Testis (tissue), 3 donors: Measurements from ENCODE around the gene FANCD2. TPM values are rescaled to one million over a fixed set of nuclear protein-coding genes. Genes with fewer than 3 reads are reported as not detected.

Source experiments
- DNase-seq: peaks from one replicate; pipeline ENCODE4 v3.0.0-alpha.2; 2019
- H3K27ac ChIP-seq, 2 donors: fragments of 200-600 bp; sonication (generic); one replicate each; pipeline ENCODE4 v1.5.1; 2019
- H3K27me3 ChIP-seq: fragments of 200-600 bp; sonication (generic); one replicate; pipeline ENCODE4 v1.5.1; 2019
- H3K36me3 ChIP-seq: fragments of 200-600 bp; sonication (generic); one replicate; pipeline ENCODE4 v1.5.1; 2017; ENCODE audit warnings: low read depth; ENCODE audit errors: missing control alignments
- H3K4me1 ChIP-seq: fragments of 200-600 bp; sonication (generic); one replicate; pipeline ENCODE4 v1.5.1; 2019
- H3K4me3 ChIP-seq, 2 donors: fragments of 200-600 bp; sonication (generic); one replicate each; pipeline ENCODE4 v1.5.1; 2017 to 2019
- H3K9me3 ChIP-seq: fragments of 200-600 bp; sonication (generic); one replicate; pipeline ENCODE4 v1.5.1; 2017
- POLR2A ChIP-seq: fragments of 450-650 bp; IDR thresholded peaks from one replicate; pipeline ENCODE4 v1.6.1; 2017; ENCODE audit warnings: antibody characterized with exemption, mild to moderate bottlenecking, moderate library complexity
- WGBS, 2 donors: methylation state at CpG; one replicate each; pipeline ENCODE4 v1.1.5; 2018; 5-methylcytosine and 5-hydroxymethylcytosine counted together
- intact Hi-C: fragments of 100-400 bp; cut with DNase I; formaldehyde crosslinking; loops from one replicate; pipeline ENCODE4 v1.15.1; 2023; ENCODE audit warnings: low total_unique reads
- polyA plus RNA-seq: library from polyadenylated mRNA; stranded (reverse); fragments of 350-450 nt; fragmentation: Illumina TruSeq; extraction: RNeasy Lipid Tissue Mini Kit (QIAGEN cat#74804); gene quantifications from one replicate; pipeline ENCODE4 v1.2.3, GENCODE V29; 2014; ENCODE audit warnings: low read depth, low replicate concordance; ENCODE audit not compliant: insufficient read depth
- small RNA-seq, 2 donors: library from RNA; depleted of rRNA; stranded (forward); fragments of <200 nt; gene quantifications; one replicate each; pipeline ENCODE3, GENCODE V24; 2016
- total RNA-seq, 2 donors: library from RNA; depleted of rRNA; stranded (reverse); fragments of >200 nt; gene quantifications; one replicate each; pipeline ENCODE4 v1.2.3, GENCODE V29; 2016
- TF ChIP-seq, protein P1 (sequence below), 3 experiments: fragments of 450-650 bp in 2 of 3; fragments of 200-600 bp in 1 of 3; sonication (generic) in 1 of 3; IDR thresholded peaks; one replicate each; pipeline ENCODE4 v1.5.1; 2016 to 2019; ENCODE audit warnings: antibody characterized with exemption in 3 of 3, mild to moderate bottlenecking in 2 of 3, moderate library complexity in 1 of 3

Gene FANCD2
- total and polyA plus RNA-seq, 3 donors from 2014 or later: 23.7 to 41.6 (median 38.5) TPM

DNA sequence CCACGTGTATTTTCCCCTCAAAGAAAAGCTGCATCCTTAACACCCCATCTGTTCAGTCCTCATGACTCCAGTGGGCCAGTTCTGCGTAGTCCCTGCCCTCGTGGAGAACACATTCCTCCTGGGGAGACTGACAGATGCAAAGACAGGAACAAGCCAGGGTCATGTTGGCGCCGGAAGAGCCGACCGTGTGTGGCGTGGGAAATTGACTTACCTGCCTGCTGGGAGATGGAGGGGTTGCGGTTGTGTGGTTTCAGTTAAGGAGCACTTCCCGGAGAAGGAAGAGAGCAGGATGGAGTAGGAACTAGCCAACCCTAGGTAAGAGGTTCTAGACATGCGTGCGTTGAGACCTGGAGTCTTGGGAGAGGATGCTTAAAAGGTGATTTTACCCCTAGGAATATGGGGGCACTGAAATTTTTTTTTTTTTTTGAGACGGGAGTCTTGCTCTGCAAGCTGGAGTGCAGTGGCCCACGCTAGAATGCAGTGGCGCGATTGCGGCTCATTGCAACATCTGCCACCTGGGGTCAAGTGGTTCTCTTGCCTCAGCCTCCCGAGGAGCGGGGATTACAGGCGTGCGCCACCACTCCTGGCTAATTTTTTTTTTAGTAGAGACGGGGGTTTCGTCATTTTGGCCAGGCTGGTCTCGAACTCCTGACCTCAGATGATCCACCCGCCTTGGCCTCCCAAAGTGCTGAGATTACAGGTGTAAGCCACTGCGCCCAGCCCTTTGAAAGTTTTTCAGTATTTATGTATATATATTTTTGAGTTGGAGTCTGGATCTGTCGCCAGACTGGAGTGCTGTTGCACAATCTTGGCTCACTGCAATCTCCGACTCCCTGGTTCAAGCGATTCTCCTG lies 116.7 kb downstream of the FANCD2 start:
- Histone ChIP-seq H3K27me3 (no peaks in the 10 kb centered on the region), H3K4me3 (peak overlapping the region; percentile 73 to 85), H3K36me3 (no peaks in the 10 kb centered on the region), H3K4me1 (peaks cover 13% of the 10 kb centered on the region), H3K9me3 (no peaks in the 10 kb centered on the region), H3K27ac (no peak overlapping the region)
- WGBS, 2 donors: 42 to 71% methylated on average over 29 of the region's 29 CpGs
- DNase-seq: no peak
- intact Hi-C loops: no loop called here
- TF ChIP-seq, protein P1, sequence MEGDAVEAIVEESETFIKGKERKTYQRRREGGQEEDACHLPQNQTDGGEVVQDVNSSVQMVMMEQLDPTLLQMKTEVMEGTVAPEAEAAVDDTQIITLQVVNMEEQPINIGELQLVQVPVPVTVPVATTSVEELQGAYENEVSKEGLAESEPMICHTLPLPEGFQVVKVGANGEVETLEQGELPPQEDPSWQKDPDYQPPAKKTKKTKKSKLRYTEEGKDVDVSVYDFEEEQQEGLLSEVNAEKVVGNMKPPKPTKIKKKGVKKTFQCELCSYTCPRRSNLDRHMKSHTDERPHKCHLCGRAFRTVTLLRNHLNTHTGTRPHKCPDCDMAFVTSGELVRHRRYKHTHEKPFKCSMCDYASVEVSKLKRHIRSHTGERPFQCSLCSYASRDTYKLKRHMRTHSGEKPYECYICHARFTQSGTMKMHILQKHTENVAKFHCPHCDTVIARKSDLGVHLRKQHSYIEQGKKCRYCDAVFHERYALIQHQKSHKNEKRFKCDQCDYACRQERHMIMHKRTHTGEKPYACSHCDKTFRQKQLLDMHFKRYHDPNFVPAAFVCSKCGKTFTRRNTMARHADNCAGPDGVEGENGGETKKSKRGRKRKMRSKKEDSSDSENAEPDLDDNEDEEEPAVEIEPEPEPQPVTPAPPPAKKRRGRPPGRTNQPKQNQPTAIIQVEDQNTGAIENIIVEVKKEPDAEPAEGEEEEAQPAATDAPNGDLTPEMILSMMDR (IDR thresholded peaks at IDR 0.05): no peak
- TF ChIP-seq POLR2A: no peak

- DNase-seq: no peak
- H3K4me3 ChIP-seq: no peak overlapping the region
- no peaks in the 10 kb centered on the region for H3K9me3 ChIP-seq
- H3K4me1 ChIP-seq: peaks cover 13% of the 10 kb centered on the region
- H3K27me3 ChIP-seq: no peaks in the 10 kb centered on the region
- H3K27ac ChIP-seq: no peak overlapping the region
- 87 to 90% methylated on average over 4 of the region's 4 CpGs for WGBS, 2 donors
- intact Hi-C loops: no loop called here
- TF ChIP-seq POLR2A: no peak
- TF ChIP-seq, protein P1 (IDR thresholded peaks at IDR 0.05): no peak
- no peaks in the 10 kb centered on the region for H3K36me3 ChIP-seq
Observed at GRCh38 chr3:10145685-10146084, 119.4 kb downstream of the FANCD2 start.

- Histone ChIP-seq H3K9me3 (no peaks in the 10 kb centered on the region), H3K36me3 (no peaks in the 10 kb centered on the region), H3K4me1 (no peaks in the 10 kb centered on the region), H3K27ac (no peak overlapping the region), H3K4me3 (no peak overlapping the region), H3K27me3 (no peaks in the 10 kb centered on the region)
- no peak for DNase-seq
- WGBS, 2 donors: 92 to 96% methylated on average over 6 to 8 of the region's 8 CpGs
- TF ChIP-seq, protein P1 (IDR thresholded peaks at IDR 0.05): no peak
- no peak for TF ChIP-seq POLR2A
- intact Hi-C loops: no loop called here
Observed at GRCh38 chr3:10149226-10149625, 123.0 kb downstream of the FANCD2 start.

- no peaks in the 10 kb centered on the region for H3K4me1 ChIP-seq
- no peak overlapping the region for H3K4me3 ChIP-seq
- 73 to 84% methylated on average over 6 of the region's 6 CpGs for WGBS, 2 donors
- TF ChIP-seq, protein P1 (IDR thresholded peaks at IDR 0.05): no peak
- TF ChIP-seq POLR2A: no peak
- H3K27me3 ChIP-seq: no peaks in the 10 kb centered on the region
- H3K36me3 ChIP-seq: no peaks in the 10 kb centered on the region
- intact Hi-C loops: no loop called here
- no peaks in the 10 kb centered on the region for H3K9me3 ChIP-seq
- no peak overlapping the region for H3K27ac ChIP-seq
- no peak for DNase-seq
Observed at GRCh38 chr3:10150987-10151386, 124.8 kb downstream of the FANCD2 start.

Small RNAs within 50 kb of the gene (small RNA-seq; reads per million reads assigned to genes)
- gene CYCSP10 (0 reads per million in 2 donors), gene RNU6-670P (0 reads per million in 2 donors)

Other genes with a start within 250 kb of the FANCD2 start
- gene TADA3, start 234.0 kb upstream of the FANCD2 start, total RNA-seq: 100 to 1,000 TPM in 1 of 2 donors, 10 to 100 TPM in 1; 94.6 to 123 TPM
- gene TADA3, start 234.0 kb upstream of the FANCD2 start, polyA plus RNA-seq: 123 TPM
- gene ARPC4, start 233.4 kb upstream of the FANCD2 start, total RNA-seq: 100 to 1,000 TPM; 108 to 124 TPM
- gene ARPC4, start 233.4 kb upstream of the FANCD2 start, polyA plus RNA-seq: 99.6 TPM
- 100 to 1,000 TPM; 142 to 163 TPM for gene TTLL3, start 216.2 kb upstream of the FANCD2 start, total RNA-seq
- gene TTLL3, start 216.2 kb upstream of the FANCD2 start, polyA plus RNA-seq: 104 TPM
- 10 to 100 TPM; 53.3 to 63.4 TPM for gene RPUSD3, start 182.4 kb upstream of the FANCD2 start, total RNA-seq
- 124 TPM for gene RPUSD3, start 182.4 kb upstream of the FANCD2 start, polyA plus RNA-seq
- gene CIDEC, start 146.2 kb upstream of the FANCD2 start, total RNA-seq: 1 to 10 TPM; 1.1 to 1.6 TPM
- gene CIDEC, start 146.2 kb upstream of the FANCD2 start, polyA plus RNA-seq: 2.9 TPM
- gene JAGN1, start 135.8 kb upstream of the FANCD2 start, total RNA-seq: 10 to 100 TPM; 33.3 to 39.8 TPM
- gene JAGN1, start 135.8 kb upstream of the FANCD2 start, polyA plus RNA-seq: 36.0 TPM
- gene IL17RE, start 123.6 kb upstream of the FANCD2 start, total RNA-seq: under 1 TPM; 0.43 to 0.79 TPM
- gene IL17RE, start 123.6 kb upstream of the FANCD2 start, polyA plus RNA-seq: 1.8 TPM
- 10 to 100 TPM; 21.0 to 26.1 TPM for gene IL17RC, start 109.3 kb upstream of the FANCD2 start, total RNA-seq
- gene IL17RC, start 109.3 kb upstream of the FANCD2 start, polyA plus RNA-seq: 12.0 TPM
- gene CRELD1, start 92.6 kb upstream of the FANCD2 start, total RNA-seq: 10 to 100 TPM; 34.9 to 37.1 TPM
- 65.7 TPM for gene CRELD1, start 92.6 kb upstream of the FANCD2 start, polyA plus RNA-seq
- gene PRRT3, start 74.0 kb upstream of the FANCD2 start, total RNA-seq: 1 to 10 TPM; 6.6 to 7.2 TPM
- gene PRRT3, start 74.0 kb upstream of the FANCD2 start, polyA plus RNA-seq: 7.6 TPM
- 10 to 100 TPM; 64.2 to 72.5 TPM for gene EMC3, start 39.6 kb upstream of the FANCD2 start, total RNA-seq
- 270 TPM for gene EMC3, start 39.6 kb upstream of the FANCD2 start, polyA plus RNA-seq
- gene FANCD2OS, start 81.8 kb downstream of the FANCD2 start, total RNA-seq: 10 to 100 TPM; 14.3 to 25.8 TPM
- 118 TPM for gene FANCD2OS, start 81.8 kb downstream of the FANCD2 start, polyA plus RNA-seq
- gene BRK1, start 89.2 kb downstream of the FANCD2 start, total RNA-seq: 100 to 1,000 TPM; 145 to 157 TPM
- 250 TPM for gene BRK1, start 89.2 kb downstream of the FANCD2 start, polyA plus RNA-seq
- 10 to 100 TPM; 61.2 to 73.0 TPM for gene VHL, start 115.3 kb downstream of the FANCD2 start, total RNA-seq
- gene VHL, start 115.3 kb downstream of the FANCD2 start, polyA plus RNA-seq: 39.6 TPM
- gene IRAK2, start 138.5 kb downstream of the FANCD2 start, total RNA-seq: 1 to 10 TPM; 3.7 to 3.8 TPM
- 2.1 TPM for gene IRAK2, start 138.5 kb downstream of the FANCD2 start, polyA plus RNA-seq
- gene TATDN2, start 222.0 kb downstream of the FANCD2 start, total RNA-seq: 10 to 100 TPM; 19.8 to 24.3 TPM
- 21.3 TPM for gene TATDN2, start 222.0 kb downstream of the FANCD2 start, polyA plus RNA-seq